ENCODE data around the gene BAG3.

GRCh38 chr10:119671381-119671780, 20.2 kb downstream of the BAG3 start:
- TF ChIP-seq POLR2A (IDR thresholded peaks at IDR 0.05; ENCODE audit: low read depth, low read length) (no peak), MAZ (IDR thresholded peaks at IDR 0.05; ENCODE audit: borderline replicate concordance, low read depth, low read length) (no peak)
